HepG2 (cell line): ENCODE measurements around the gene EMILIN1. TPM values are rescaled to one million over a fixed set of nuclear protein-coding genes. Genes with fewer than 3 reads are reported as not detected.

ENCODE experiments used
- CREBL2 ChIP-seq: sonication (generic); formaldehyde crosslinking; IDR thresholded peaks from 2 replicates; pipeline ENCODE4 v1.8.1; 2023; ENCODE audit warnings: missing genetic modification reagents, mild to moderate bottlenecking, borderline replicate concordance
- CTCF ChIP-seq: sonication (generic); formaldehyde crosslinking; IDR thresholded peaks from 2 replicates; pipeline ENCODE4 v1.5.0; 2020; ENCODE audit warnings: mild to moderate bottlenecking, missing genetic modification reagents, moderate library complexity
- FOXC1 ChIP-seq: sonication (generic); formaldehyde crosslinking; IDR thresholded peaks from 2 replicates; pipeline ENCODE4 v1.8.0; 2022; ENCODE audit warnings: mild to moderate bottlenecking, missing genetic modification reagents, borderline replicate concordance
- GATAD2A ChIP-seq: IDR thresholded peaks from 2 replicates; pipeline ENCODE4 v1.6.1; 2016
- LRRFIP1 ChIP-seq: sonication (generic); formaldehyde crosslinking; conservative IDR thresholded peaks from 2 replicates; pipeline ENCODE4 v1.4.0; 2020; ENCODE audit warnings: missing genetic modification reagents
- NFKBIZ ChIP-seq: IDR thresholded peaks from 2 replicates; pipeline ENCODE4 v1.6.1; 2018; ENCODE audit warnings: missing genetic modification reagents, missing compliant biosample characterization
- POGK ChIP-seq: sonication (generic); formaldehyde crosslinking; conservative IDR thresholded peaks from 2 replicates; pipeline ENCODE4 v1.8.0; 2022; ENCODE audit warnings: mild to moderate bottlenecking, moderate library complexity, missing genetic modification reagents
- REST ChIP-seq, 2 experiments: IDR thresholded peaks; 2 replicates each; pipeline ENCODE4 v1.6.1; 2011 to 2012; ENCODE audit warnings: low read length in 2 of 2, borderline replicate concordance in 1 of 2, low read depth in 1 of 2, mild to moderate bottlenecking in 1 of 2, moderate library complexity in 1 of 2
- TFDP2 ChIP-seq: sonication (generic); formaldehyde crosslinking; IDR thresholded peaks from 2 replicates; pipeline ENCODE4 v1.4.0; 2020; ENCODE audit warnings: missing genetic modification reagents
- ZNF207 ChIP-seq: fragments of 450-650 bp; IDR thresholded peaks from 2 replicates; pipeline ENCODE4 v1.6.1; 2016; ENCODE audit warnings: antibody characterized with exemption, borderline replicate concordance
- ZNF234 ChIP-seq: sonication (generic); formaldehyde crosslinking; conservative IDR thresholded peaks from 2 replicates; pipeline ENCODE4 v1.5.1; 2020; ENCODE audit warnings: mild to moderate bottlenecking, missing genetic modification reagents
- ZNF292 ChIP-seq: sonication (generic); formaldehyde crosslinking; IDR thresholded peaks from 2 replicates; pipeline ENCODE4 v1.8.1; 2022; ENCODE audit warnings: mild to moderate bottlenecking, low read depth, missing genetic modification reagents, borderline replicate concordance
- ZNF362 ChIP-seq: sonication (generic); formaldehyde crosslinking; IDR thresholded peaks from 2 replicates; pipeline ENCODE4 v1.4.0; 2020; ENCODE audit warnings: missing genetic modification reagents, mild to moderate bottlenecking, borderline replicate concordance
- ZNF891 ChIP-seq: sonication (generic); formaldehyde crosslinking; IDR thresholded peaks from 2 replicates; pipeline ENCODE4 v1.5.0; 2020; ENCODE audit warnings: mild to moderate bottlenecking, missing genetic modification reagents
- ZSCAN25 ChIP-seq: sonication (generic); formaldehyde crosslinking; IDR thresholded peaks from 2 replicates; pipeline ENCODE4 v1.8.0; 2022; ENCODE audit warnings: mild to moderate bottlenecking, missing genetic modification reagents
- polyA plus RNA-seq, 8 experiments: library from polyadenylated mRNA; depleted of rRNA in 3 of 8; stranded (reverse) in 7 of 8; unstranded in 1 of 8; fragments of >200 nt; fragmentation: Illumina TruSeq in 4 of 8; extraction: Trizol in 4 of 8; gene quantifications; 2 replicates each; pipeline versions ENCODE4 v1.2.1 to v1.2.3, GENCODE V29; 2011 to 2016; ENCODE audit warnings: low read depth in 4 of 8, missing spikeins in 1 of 8, mixed read lengths in 1 of 8; ENCODE audit not compliant: insufficient read depth in 1 of 8
- total RNA-seq, 5 experiments: library from RNA; depleted of rRNA; stranded (reverse); fragments of >200 nt; fragmentation: Illumina TruSeq; extraction: Trizol; gene quantifications; 2 replicates each; pipeline ENCODE4 v1.2.3, GENCODE V29; 2016; ENCODE audit warnings: low read depth in 1 of 5

EMILIN1 gene
- total and polyA plus RNA-seq, 2 of the 13 experiments (the other 11 are each of a cell fraction or from before 2014, with no cell fraction given): 8.1 to 9.7 TPM

GRCh38 chr2:27134781-27135477, 56.5 kb downstream of the EMILIN1 start (continued):
- TF ChIP-seq ZNF362 (CRISPR knock-in tag) (peak; percentile 51; the same call in 1 of the 2 replicates), ZNF891 (no peak), TFDP2 (CRISPR knock-in tag) (no peak), CTCF (no peak), ZNF234 (CRISPR knock-in tag) (no peak), CREBL2 (no peak), REST (IDR thresholded peaks at IDR 0.05; ENCODE audit: borderline replicate concordance in 1 of 2, low read depth in 1 of 2, low read length in 2 of 2) (no peak), FOXC1 (CRISPR knock-in tag) (no peak), LRRFIP1 (CRISPR knock-in tag) (no peak), POGK (CRISPR knock-in tag) (no peak; the same call in 1 of the 2 replicates), ZSCAN25 (CRISPR knock-in tag) (no peak; the same call in 1 of the 2 replicates), GATAD2A (peak; percentile 33; the same call in 1 of the 2 replicates), ZNF292 (CRISPR knock-in tag) (no peak), NFKBIZ (CRISPR knock-in tag) (no peak), ZNF207 (no peak)
